ENCODE data around the gene RPS16.

Gene RPS16

DNA sequence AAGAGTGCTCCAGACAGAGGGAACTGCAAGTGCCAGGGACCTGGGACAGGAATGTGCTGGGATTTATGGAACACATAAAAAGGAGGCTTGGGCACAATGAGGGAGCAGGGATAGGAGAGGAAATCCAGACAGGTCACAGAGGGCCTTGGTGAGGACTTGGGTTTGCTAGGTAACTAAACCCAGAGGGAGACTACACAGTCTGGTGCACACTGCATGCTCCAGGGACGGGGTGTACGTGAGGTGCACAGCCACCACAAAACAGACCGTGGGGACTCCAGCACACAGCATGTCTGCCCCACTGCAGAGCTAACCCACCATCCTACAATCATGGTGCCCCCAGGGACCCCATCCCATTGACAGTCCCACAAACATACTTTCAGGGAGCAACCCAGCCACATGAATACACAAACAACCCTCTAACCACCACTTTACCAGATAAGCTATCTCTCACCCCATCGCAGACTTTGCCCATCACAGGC, 34.6 kb downstream of the RPS16 start (continued):
- TF ChIP-seq ZBTB20 (tag by site-specific recombination; IDR thresholded peaks at IDR 0.05), result 0 out of 2 replicates have a peak, but pooled peaks have one; percentile 43
- 0 out of 2 replicates have a peak, but pooled peaks have one; percentile 33 for TF ChIP-seq ZBTB48 (tag by site-specific recombination; IDR thresholded peaks at IDR 0.05)
- TF ChIP-seq ZNF426 (tag by site-specific recombination; IDR thresholded peaks at IDR 0.05), result no peak
- TF ChIP-seq ZNF624 (tag by site-specific recombination; IDR thresholded peaks at IDR 0.05), result no peak
- TF ChIP-seq ZNF354C (tag by site-specific recombination; IDR thresholded peaks at IDR 0.05; ENCODE audit: borderline replicate concordance, low read depth), result no peak
- no peak for TF ChIP-seq ZNF324 (tag by site-specific recombination; IDR thresholded peaks at IDR 0.05)
- no peak for TF ChIP-seq MYNN (tag by site-specific recombination; IDR thresholded peaks at IDR 0.05; ENCODE audit: borderline replicate concordance)
- TF ChIP-seq, protein P1, sequence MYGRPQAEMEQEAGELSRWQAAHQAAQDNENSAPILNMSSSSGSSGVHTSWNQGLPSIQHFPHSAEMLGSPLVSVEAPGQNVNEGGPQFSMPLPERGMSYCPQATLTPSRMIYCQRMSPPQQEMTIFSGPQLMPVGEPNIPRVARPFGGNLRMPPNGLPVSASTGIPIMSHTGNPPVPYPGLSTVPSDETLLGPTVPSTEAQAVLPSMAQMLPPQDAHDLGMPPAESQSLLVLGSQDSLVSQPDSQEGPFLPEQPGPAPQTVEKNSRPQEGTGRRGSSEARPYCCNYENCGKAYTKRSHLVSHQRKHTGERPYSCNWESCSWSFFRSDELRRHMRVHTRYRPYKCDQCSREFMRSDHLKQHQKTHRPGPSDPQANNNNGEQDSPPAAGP (tag by site-specific recombination; IDR thresholded peaks at IDR 0.05), result no peak
- TF ChIP-seq ZNF202 (tag by site-specific recombination; IDR thresholded peaks at IDR 0.05; ENCODE audit: borderline replicate concordance), result no peak
- no peak; the same call in 1 of the 2 replicates for TF ChIP-seq ZNF629 (tag by site-specific recombination; IDR thresholded peaks at IDR 0.05)
- TF ChIP-seq ZSCAN23 (tag by site-specific recombination; IDR thresholded peaks at IDR 0.05), result 0 out of 2 replicates have a peak, but pooled peaks have one; percentile 34
- TF ChIP-seq, protein P2, sequence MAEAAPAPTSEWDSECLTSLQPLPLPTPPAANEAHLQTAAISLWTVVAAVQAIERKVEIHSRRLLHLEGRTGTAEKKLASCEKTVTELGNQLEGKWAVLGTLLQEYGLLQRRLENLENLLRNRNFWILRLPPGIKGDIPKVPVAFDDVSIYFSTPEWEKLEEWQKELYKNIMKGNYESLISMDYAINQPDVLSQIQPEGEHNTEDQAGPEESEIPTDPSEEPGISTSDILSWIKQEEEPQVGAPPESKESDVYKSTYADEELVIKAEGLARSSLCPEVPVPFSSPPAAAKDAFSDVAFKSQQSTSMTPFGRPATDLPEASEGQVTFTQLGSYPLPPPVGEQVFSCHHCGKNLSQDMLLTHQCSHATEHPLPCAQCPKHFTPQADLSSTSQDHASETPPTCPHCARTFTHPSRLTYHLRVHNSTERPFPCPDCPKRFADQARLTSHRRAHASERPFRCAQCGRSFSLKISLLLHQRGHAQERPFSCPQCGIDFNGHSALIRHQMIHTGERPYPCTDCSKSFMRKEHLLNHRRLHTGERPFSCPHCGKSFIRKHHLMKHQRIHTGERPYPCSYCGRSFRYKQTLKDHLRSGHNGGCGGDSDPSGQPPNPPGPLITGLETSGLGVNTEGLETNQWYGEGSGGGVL (tag by site-specific recombination; IDR thresholded peaks at IDR 0.05), result no peak
- no peak for TF ChIP-seq ZNF10 (tag by site-specific recombination; IDR thresholded peaks at IDR 0.05)
- TF ChIP-seq REPIN1 (tag by site-specific recombination; IDR thresholded peaks at IDR 0.05; ENCODE audit: low read depth), result no peak
- no peak for TF ChIP-seq ZNF366 (tag by site-specific recombination; conservative IDR thresholded peaks at IDR 0.05)
- no peak for TF ChIP-seq ZNF169 (tag by site-specific recombination; IDR thresholded peaks at IDR 0.05)
- TF ChIP-seq ZIC2 (tag by site-specific recombination; IDR thresholded peaks at IDR 0.05), result 0 out of 2 replicates have a peak, but pooled peaks have one; percentile 10
- no peak for TF ChIP-seq ZNF558 (tag by site-specific recombination; IDR thresholded peaks at IDR 0.05)
- TF ChIP-seq, protein P3, sequence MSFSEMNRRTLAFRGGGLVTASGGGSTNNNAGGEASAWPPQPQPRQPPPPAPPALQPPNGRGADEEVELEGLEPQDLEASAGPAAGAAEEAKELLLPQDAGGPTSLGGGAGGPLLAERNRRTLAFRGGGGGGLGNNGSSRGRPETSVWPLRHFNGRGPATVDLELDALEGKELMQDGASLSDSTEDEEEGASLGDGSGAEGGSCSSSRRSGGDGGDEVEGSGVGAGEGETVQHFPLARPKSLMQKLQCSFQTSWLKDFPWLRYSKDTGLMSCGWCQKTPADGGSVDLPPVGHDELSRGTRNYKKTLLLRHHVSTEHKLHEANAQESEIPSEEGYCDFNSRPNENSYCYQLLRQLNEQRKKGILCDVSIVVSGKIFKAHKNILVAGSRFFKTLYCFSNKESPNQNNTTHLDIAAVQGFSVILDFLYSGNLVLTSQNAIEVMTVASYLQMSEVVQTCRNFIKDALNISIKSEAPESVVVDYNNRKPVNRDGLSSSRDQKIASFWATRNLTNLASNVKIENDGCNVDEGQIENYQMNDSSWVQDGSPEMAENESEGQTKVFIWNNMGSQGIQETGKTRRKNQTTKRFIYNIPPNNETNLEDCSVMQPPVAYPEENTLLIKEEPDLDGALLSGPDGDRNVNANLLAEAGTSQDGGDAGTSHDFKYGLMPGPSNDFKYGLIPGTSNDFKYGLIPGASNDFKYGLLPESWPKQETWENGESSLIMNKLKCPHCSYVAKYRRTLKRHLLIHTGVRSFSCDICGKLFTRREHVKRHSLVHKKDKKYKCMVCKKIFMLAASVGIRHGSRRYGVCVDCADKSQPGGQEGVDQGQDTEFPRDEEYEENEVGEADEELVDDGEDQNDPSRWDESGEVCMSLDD (tag by site-specific recombination; IDR thresholded peaks at IDR 0.05), result peak; percentile 63; the same call in 1 of the 2 replicates
- no peak for TF ChIP-seq FEZF1 (tag by site-specific recombination; IDR thresholded peaks at IDR 0.05)
- TF ChIP-seq ZNF555 (tag by site-specific recombination; conservative IDR thresholded peaks at IDR 0.05), result no peak
- TF ChIP-seq ZNF843 (tag by site-specific recombination; IDR thresholded peaks at IDR 0.05), result no peak
- no peak for TF ChIP-seq ZNF610 (tag by site-specific recombination; IDR thresholded peaks at IDR 0.05; ENCODE audit: borderline replicate concordance)
- 0 out of 2 replicates have a peak, but pooled peaks have one; percentile 14 for TF ChIP-seq ZFP69B (tag by site-specific recombination; IDR thresholded peaks at IDR 0.05)
- no peak for TF ChIP-seq ZNF341 (tag by site-specific recombination; IDR thresholded peaks at IDR 0.05; ENCODE audit: low read depth)
- TF ChIP-seq ZNF350 (tag by site-specific recombination; IDR thresholded peaks at IDR 0.05), result no peak
- no peak for TF ChIP-seq BCL11A (tag by site-specific recombination; IDR thresholded peaks at IDR 0.05; ENCODE audit: low read depth)
- TF ChIP-seq WT1 (tag by site-specific recombination; IDR thresholded peaks at IDR 0.05), result no peak
- TF ChIP-seq ZBTB1 (tag by site-specific recombination; IDR thresholded peaks at IDR 0.05), result no peak
- no peak for TF ChIP-seq ZNF747 (tag by site-specific recombination; IDR thresholded peaks at IDR 0.05)
- TF ChIP-seq ZNF292 (tag by site-specific recombination; IDR thresholded peaks at IDR 0.05; ENCODE audit: borderline replicate concordance, low read depth), result no peak
- TF ChIP-seq ZNF626 (tag by site-specific recombination; IDR thresholded peaks at IDR 0.05), result no peak
- TF ChIP-seq ZNF544 (tag by site-specific recombination; IDR thresholded peaks at IDR 0.05), result no peak
- TF ChIP-seq ZNF174 (tag by site-specific recombination; IDR thresholded peaks at IDR 0.05), result no peak
- TF ChIP-seq SP7 (tag by site-specific recombination; IDR thresholded peaks at IDR 0.05), result peak; percentile 86
- no peak for TF ChIP-seq SETDB1 (IDR thresholded peaks at IDR 0.05; ENCODE audit: insufficient read length, low read length)
- no peak for TF ChIP-seq ZNF560 (tag by site-specific recombination; IDR thresholded peaks at IDR 0.05; ENCODE audit: borderline replicate concordance)
- TF ChIP-seq ZNF600 (tag by site-specific recombination; IDR thresholded peaks at IDR 0.05), result peak; percentile 80; the same call in 1 of the 2 replicates
- TF ChIP-seq ZNF660 (tag by site-specific recombination; IDR thresholded peaks at IDR 0.05), result no peak
